Measurements from ENCODE around the gene ENOSF1.
A peak's percentile ranks its signal among the peaks of the same experiment; 100 is the strongest.

The ENOSF1 gene

DNA sequence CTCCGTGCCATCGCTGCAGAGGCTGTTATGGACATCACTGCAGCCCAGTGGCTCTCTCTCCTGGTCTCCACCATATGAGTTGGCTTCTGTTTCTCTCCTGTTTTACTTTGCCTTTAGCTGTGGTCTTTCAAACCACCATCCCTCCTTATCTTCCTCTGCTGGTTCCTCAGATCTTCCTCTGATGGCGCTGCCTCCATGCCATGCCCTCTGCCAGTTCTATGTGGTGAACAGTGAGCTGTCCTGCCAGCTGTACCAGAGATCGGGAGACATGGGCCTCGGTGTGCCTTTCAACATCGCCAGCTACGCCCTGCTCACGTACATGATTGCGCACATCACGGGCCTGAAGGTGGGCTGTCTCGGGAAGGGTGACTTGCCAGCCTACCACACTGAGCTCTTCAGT, 41.9 kb downstream of the ENOSF1 start:
- H3K4me3 ChIP-seq (ENCODE audit: severe bottlenecking) = no peak overlapping the region
- H3K27ac ChIP-seq (ENCODE audit: poor library complexity, severe bottlenecking) = no peak overlapping the region
- TF ChIP-seq, protein P1, sequence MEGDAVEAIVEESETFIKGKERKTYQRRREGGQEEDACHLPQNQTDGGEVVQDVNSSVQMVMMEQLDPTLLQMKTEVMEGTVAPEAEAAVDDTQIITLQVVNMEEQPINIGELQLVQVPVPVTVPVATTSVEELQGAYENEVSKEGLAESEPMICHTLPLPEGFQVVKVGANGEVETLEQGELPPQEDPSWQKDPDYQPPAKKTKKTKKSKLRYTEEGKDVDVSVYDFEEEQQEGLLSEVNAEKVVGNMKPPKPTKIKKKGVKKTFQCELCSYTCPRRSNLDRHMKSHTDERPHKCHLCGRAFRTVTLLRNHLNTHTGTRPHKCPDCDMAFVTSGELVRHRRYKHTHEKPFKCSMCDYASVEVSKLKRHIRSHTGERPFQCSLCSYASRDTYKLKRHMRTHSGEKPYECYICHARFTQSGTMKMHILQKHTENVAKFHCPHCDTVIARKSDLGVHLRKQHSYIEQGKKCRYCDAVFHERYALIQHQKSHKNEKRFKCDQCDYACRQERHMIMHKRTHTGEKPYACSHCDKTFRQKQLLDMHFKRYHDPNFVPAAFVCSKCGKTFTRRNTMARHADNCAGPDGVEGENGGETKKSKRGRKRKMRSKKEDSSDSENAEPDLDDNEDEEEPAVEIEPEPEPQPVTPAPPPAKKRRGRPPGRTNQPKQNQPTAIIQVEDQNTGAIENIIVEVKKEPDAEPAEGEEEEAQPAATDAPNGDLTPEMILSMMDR (IDR thresholded peaks at IDR 0.05; ENCODE audit: poor library complexity, severe bottlenecking) = no peak
- no peaks in the 10 kb centered on the region for H3K4me1 ChIP-seq (ENCODE audit: insufficient read depth, poor library complexity, severe bottlenecking)
- H3K27me3 ChIP-seq (ENCODE audit: insufficient read depth, poor library complexity, severe bottlenecking) = no peaks in the 10 kb centered on the region
- ATAC-seq (ENCODE audit: low read depth) (no peak), DNase-seq (ENCODE audit: low spot score) (no peak)
- H3K9me3 ChIP-seq (ENCODE audit: severe bottlenecking) = no peaks in the 10 kb centered on the region
- peaks cover 84% of the 10 kb centered on the region for H3K36me3 ChIP-seq (ENCODE audit: low read depth)

DNA sequence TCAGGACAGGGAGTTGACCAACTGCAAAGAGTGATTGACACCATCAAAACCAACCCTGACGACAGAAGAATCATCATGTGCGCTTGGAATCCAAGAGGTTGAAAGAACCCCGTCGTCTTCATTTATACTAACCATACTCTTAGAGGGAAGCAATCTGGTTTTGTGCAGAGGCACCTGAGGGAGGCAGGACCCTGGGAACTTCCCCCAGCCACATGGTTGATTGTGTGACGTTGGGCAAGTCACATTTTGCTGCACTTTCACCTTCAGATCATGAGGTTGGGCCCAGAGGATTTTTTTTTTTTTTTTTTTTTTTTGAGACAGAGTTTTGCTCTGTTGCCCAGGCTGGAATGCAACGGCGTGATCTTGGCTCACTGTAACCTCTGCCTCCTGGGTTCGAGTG, 43.4 kb downstream of the ENOSF1 start:
- TF ChIP-seq, protein P1 (IDR thresholded peaks at IDR 0.05; ENCODE audit: poor library complexity, severe bottlenecking) = no peak
- Histone ChIP-seq H3K9me3 (ENCODE audit: severe bottlenecking) (no peaks in the 10 kb centered on the region), H3K4me1 (ENCODE audit: insufficient read depth, poor library complexity, severe bottlenecking) (no peaks in the 10 kb centered on the region), H3K4me3 (ENCODE audit: severe bottlenecking) (no peak overlapping the region), H3K27me3 (ENCODE audit: insufficient read depth, poor library complexity, severe bottlenecking) (no peaks in the 10 kb centered on the region), H3K36me3 (ENCODE audit: low read depth) (peaks cover 70% of the 10 kb centered on the region), H3K27ac (ENCODE audit: poor library complexity, severe bottlenecking) (no peak overlapping the region)
- ATAC-seq (ENCODE audit: low read depth) (no peak), DNase-seq (ENCODE audit: low spot score) (no peak)

DNA sequence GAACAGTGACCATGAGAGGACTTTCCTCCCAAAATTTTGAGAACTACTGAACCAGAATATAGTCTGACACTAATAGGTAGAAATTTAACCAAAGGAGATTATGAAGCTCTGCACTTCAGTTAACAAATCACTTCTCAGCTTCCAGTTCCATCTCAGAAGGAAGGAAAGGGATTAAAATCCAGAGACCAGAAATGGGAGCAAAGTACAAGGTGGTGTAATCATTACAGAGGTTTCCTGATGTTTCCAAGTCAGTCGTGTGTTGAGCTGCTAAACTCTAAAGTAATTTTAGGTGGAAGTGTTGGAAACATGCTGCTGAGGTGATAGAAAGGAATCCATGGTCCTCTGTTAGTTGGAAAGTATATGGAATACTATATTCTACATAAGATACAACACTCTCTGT, 44.2 kb downstream of the ENOSF1 start:
- 0 out of 3 replicates have a peak, but pooled peaks have one; percentile 13 for ATAC-seq (ENCODE audit: low read depth)
- Histone ChIP-seq H3K4me3 (ENCODE audit: severe bottlenecking) (no peak overlapping the region), H3K27ac (ENCODE audit: poor library complexity, severe bottlenecking) (no peak overlapping the region), H3K36me3 (ENCODE audit: low read depth) (peaks cover 62% of the 10 kb centered on the region), H3K27me3 (ENCODE audit: insufficient read depth, poor library complexity, severe bottlenecking) (no peaks in the 10 kb centered on the region), H3K9me3 (ENCODE audit: severe bottlenecking) (no peaks in the 10 kb centered on the region), H3K4me1 (ENCODE audit: insufficient read depth, poor library complexity, severe bottlenecking) (no peaks in the 10 kb centered on the region)
- TF ChIP-seq, protein P1 (IDR thresholded peaks at IDR 0.05; ENCODE audit: poor library complexity, severe bottlenecking) = no peak
- DNase-seq (ENCODE audit: low spot score) = no peak

DNA sequence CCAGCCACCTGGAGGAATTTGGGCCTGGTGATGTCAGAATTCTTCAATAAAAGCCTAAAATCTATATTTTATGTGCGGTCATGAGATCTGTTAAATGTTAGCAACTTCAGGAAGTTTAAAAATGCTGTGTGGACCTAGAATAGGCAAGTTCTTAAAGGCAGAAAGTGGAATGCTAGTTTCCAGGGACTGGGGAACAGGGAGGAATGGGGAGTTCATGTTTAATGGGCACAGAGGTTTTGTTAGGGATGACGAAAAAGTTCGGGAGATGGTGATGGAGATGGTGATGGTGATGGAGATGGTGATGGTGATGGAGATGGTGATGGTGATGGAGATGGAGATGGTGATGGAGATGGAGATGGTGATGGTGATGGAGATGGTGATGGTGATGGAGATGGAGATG, 45.8 kb downstream of the ENOSF1 start:
- TF ChIP-seq, protein P1 (IDR thresholded peaks at IDR 0.05; ENCODE audit: poor library complexity, severe bottlenecking) = no peak
- Histone ChIP-seq H3K4me3 (ENCODE audit: severe bottlenecking) (no peak overlapping the region), H3K36me3 (ENCODE audit: low read depth) (peaks cover 54% of the 10 kb centered on the region), H3K27me3 (ENCODE audit: insufficient read depth, poor library complexity, severe bottlenecking) (no peaks in the 10 kb centered on the region), H3K27ac (ENCODE audit: poor library complexity, severe bottlenecking) (no peak overlapping the region), H3K9me3 (ENCODE audit: severe bottlenecking) (no peaks in the 10 kb centered on the region), H3K4me1 (ENCODE audit: insufficient read depth, poor library complexity, severe bottlenecking) (no peaks in the 10 kb centered on the region)
- ATAC-seq (ENCODE audit: low read depth) (no peak), DNase-seq (ENCODE audit: low spot score) (no peak)

DNA sequence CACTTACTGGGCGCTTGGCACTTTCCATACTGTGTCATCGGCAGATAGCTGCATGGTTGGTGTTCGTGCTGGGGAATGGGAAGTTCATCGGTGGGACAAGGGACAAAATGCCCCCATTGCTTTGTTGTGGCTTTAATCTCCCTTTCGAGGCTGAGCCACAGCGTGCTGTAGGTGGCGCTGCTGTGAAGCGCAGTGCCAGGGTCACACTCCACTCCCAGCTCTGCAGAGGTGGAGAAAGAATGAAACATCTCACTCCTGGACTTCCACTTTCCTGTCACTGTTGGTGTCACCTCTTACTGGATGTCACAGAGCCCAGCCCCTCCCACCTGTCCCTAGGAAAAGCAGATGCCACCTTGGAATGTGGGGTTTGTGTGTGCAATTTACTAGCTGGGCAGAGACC, 46.3 kb downstream of the ENOSF1 start:
- H3K27me3 ChIP-seq (ENCODE audit: insufficient read depth, poor library complexity, severe bottlenecking) = no peaks in the 10 kb centered on the region
- no peak for DNase-seq (ENCODE audit: low spot score)
- no peak overlapping the region for H3K4me3 ChIP-seq (ENCODE audit: severe bottlenecking)
- no peak overlapping the region for H3K27ac ChIP-seq (ENCODE audit: poor library complexity, severe bottlenecking)
- peaks cover 54% of the 10 kb centered on the region for H3K36me3 ChIP-seq (ENCODE audit: low read depth)
- no peak for ATAC-seq (ENCODE audit: low read depth)
- H3K4me1 ChIP-seq (ENCODE audit: insufficient read depth, poor library complexity, severe bottlenecking) = no peaks in the 10 kb centered on the region
- no peaks in the 10 kb centered on the region for H3K9me3 ChIP-seq (ENCODE audit: severe bottlenecking)
- TF ChIP-seq, protein P1 (IDR thresholded peaks at IDR 0.05; ENCODE audit: poor library complexity, severe bottlenecking) = no peak
